A549 (cell line): ENCODE data around the gene MMP15. TPM values are rescaled to one million over a fixed set of nuclear protein-coding genes. Genes with fewer than 3 reads are reported as not detected.

Experiments
- ATAC-seq, 2 experiments: fragments of 200-7000 bp in 1 of 2; fragments of >200 bp in 1 of 2; cut with Nextera tagmentation in 1 of 2; cut with Tn5 transposase in 1 of 2; 3 replicates each; pipeline versions ENCODE4 v1.8.0 to v1.9.1; 2018 to 2020; ENCODE audit warnings: mild to moderate bottlenecking in 1 of 2, moderate library complexity in 1 of 2
- CTCF ChIA-PET: fragments of 300-600 bp; sonication (Branson Sonifier 250); formaldehyde crosslinking; extraction: SDS; loops from one replicate; lab custom pipeline; 2021; ENCODE audit warnings: antibody characterized with exemption, inconsistent platforms; lab: Yijun Ruan, JAX
- POLR2A ChIA-PET: fragments of 350-600 bp; formaldehyde crosslinking; extraction: SDS; loops from one replicate; lab custom pipeline; 2021; ENCODE audit warnings: antibody characterized with exemption, inconsistent platforms; lab: Yijun Ruan, JAX
- DNase-seq, 2 experiments: peaks; one replicate each; pipeline versions ENCODE4 v3.0.0 to v3.0.0-alpha.2; 2011 to 2016; ENCODE audit warnings: low read depth in 1 of 2, low spot score in 1 of 2
- FAIRE-seq: peaks from 2 replicates; lab custom pipeline; 2011; peaks lifted over from hg19 to GRCh38; lab: Jason Lieb, UNC
- H3K27ac ChIP-seq, 2 experiments: fragments of >200 bp; sonication (Bioruptor Twin); formaldehyde crosslinking; 3 replicates each; pipeline ENCODE4 v1.5.1; 2016 to 2017
- H3K4me1 ChIP-seq: fragments of >200 bp; sonication (Bioruptor Twin); formaldehyde crosslinking; 3 replicates; pipeline ENCODE4 v1.6.1; 2016
- H3K4me2 ChIP-seq: fragments of >200 bp; sonication (Bioruptor Twin); formaldehyde crosslinking; 3 replicates; pipeline ENCODE4 v1.6.1; 2016
- H3K4me3 ChIP-seq: fragments of >200 bp; sonication (Bioruptor Twin); formaldehyde crosslinking; 3 replicates; pipeline ENCODE4 v1.5.1; 2016
- H3K9me3 ChIP-seq: fragments of >200 bp; sonication (Bioruptor Twin); formaldehyde crosslinking; 3 replicates; pipeline ENCODE4 v1.6.1; 2016
- BHLHE40 ChIP-seq: IDR thresholded peaks from 2 replicates; pipeline ENCODE4 v1.6.1; 2012; ENCODE audit warnings: low read depth, low read length, inconsistent platforms
- CBX2 ChIP-seq: fragments of 200-600 bp; sonication (generic); IDR thresholded peaks from 2 replicates; pipeline ENCODE4 v1.6.1; 2016; ENCODE audit warnings: low read depth, mild to moderate bottlenecking, borderline replicate concordance
- CBX8 ChIP-seq: fragments of 200-600 bp; sonication (generic); IDR thresholded peaks from 2 replicates; pipeline ENCODE4 v1.6.1; 2016
- EHF ChIP-seq: fragments of 250-450 bp; sonication (Bioruptor Pico); IDR thresholded peaks from 2 replicates; pipeline ENCODE4 v1.5.0; 2020; ENCODE audit warnings: mild to moderate bottlenecking
- EP300 ChIP-seq, 2 experiments: fragments of >200 bp; sonication (Bioruptor Twin); formaldehyde crosslinking; IDR thresholded peaks; 2 replicates in 1 of 2; 3 replicates in 1 of 2; pipeline ENCODE4 v1.6.1; 2016 to 2017
- ESRRA ChIP-seq: fragments of 150-350 bp; IDR thresholded peaks from 2 replicates; pipeline ENCODE4 v1.6.1; 2014; ENCODE audit warnings: mild to moderate bottlenecking, low read length, borderline replicate concordance
- FOXS1 ChIP-seq: fragments of 250-450 bp; sonication (Bioruptor Pico); IDR thresholded peaks from 2 replicates; pipeline ENCODE4 v1.5.0; 2020; ENCODE audit warnings: mild to moderate bottlenecking, moderate library complexity
- HEYL ChIP-seq: fragments of 250-450 bp; sonication (Bioruptor Pico); IDR thresholded peaks from 2 replicates; pipeline ENCODE4 v1.8.0; 2021; ENCODE audit warnings: mild to moderate bottlenecking, moderate library complexity
- JUN ChIP-seq, 2 experiments: fragments of >200 bp; sonication (Bioruptor Twin); formaldehyde crosslinking; IDR thresholded peaks; 2 replicates in 1 of 2; 3 replicates in 1 of 2; pipeline ENCODE4 v1.6.1; 2016 to 2017
- KDM1A ChIP-seq: fragments of 200-600 bp; sonication (generic); IDR thresholded peaks from 2 replicates; pipeline ENCODE4 v1.6.1; 2016; ENCODE audit warnings: low read depth, mild to moderate bottlenecking
- KDM5A ChIP-seq: fragments of 200-600 bp; sonication (generic); IDR thresholded peaks from 2 replicates; pipeline ENCODE4 v1.6.1; 2016; ENCODE audit warnings: antibody characterized with exemption, mild to moderate bottlenecking
- MYC ChIP-seq: IDR thresholded peaks from 2 replicates; pipeline ENCODE4 v1.6.1; 2012; ENCODE audit warnings: mild to moderate bottlenecking, inconsistent platforms, low read length, improper control_type of control experiment, borderline replicate concordance
- NFE2L2 ChIP-seq: fragments of 150-350 bp; conservative IDR thresholded peaks from 2 replicates; pipeline ENCODE4 v1.6.1; 2014; ENCODE audit warnings: low read length
- NR3C1 ChIP-seq: fragments of >200 bp; sonication (Bioruptor Twin); formaldehyde crosslinking; IDR thresholded peaks from 3 replicates; pipeline ENCODE4 v1.6.1; 2017
- RCOR1 ChIP-seq: fragments of 150-350 bp; IDR thresholded peaks from 2 replicates; pipeline ENCODE4 v1.6.1; 2014; ENCODE audit warnings: antibody characterized with exemption, low read length, low read depth
- REST ChIP-seq: fragments of 200-600 bp; sonication (generic); IDR thresholded peaks from 2 replicates; pipeline ENCODE4 v1.6.1; 2016; ENCODE audit warnings: antibody characterized with exemption, mild to moderate bottlenecking, moderate library complexity
- RFX5 ChIP-seq: fragments of 450-650 bp; IDR thresholded peaks from 2 replicates; pipeline ENCODE4 v1.7.1; 2014; ENCODE audit warnings: antibody characterized with exemption, mild to moderate bottlenecking, moderate library complexity
- SREBF2 ChIP-seq: fragments of 450-650 bp; IDR thresholded peaks from 2 replicates; pipeline ENCODE4 v1.6.1; 2014; ENCODE audit warnings: mild to moderate bottlenecking, moderate library complexity
- ZC3H11A ChIP-seq: fragments of 450-650 bp; IDR thresholded peaks from 2 replicates; pipeline ENCODE4 v1.6.1; 2014; ENCODE audit warnings: antibody characterized with exemption, mild to moderate bottlenecking
- WGBS: methylation state at CpG from one replicate; pipeline ENCODE4 v1.1.6; 2017; ENCODE audit errors: missing lambda C conversion rate; 5-methylcytosine and 5-hydroxymethylcytosine counted together
- polyA plus RNA-seq, 4 experiments: library from polyadenylated mRNA; depleted of rRNA in 3 of 4; stranded (reverse); fragments of >200 nt; fragmentation: RNase III in 1 of 4; extraction: RNeasy Plus Mini Kit Qiagen cat#74134 plus additional on column Dnase treatment in 1 of 4; gene quantifications; 2 replicates in 3 of 4; 3 replicates in 1 of 4; pipeline ENCODE4 v1.2.3, GENCODE V29; 2011 to 2017
- TF ChIP-seq, protein P1 (sequence below): IDR thresholded peaks from 2 replicates; pipeline ENCODE4 v1.6.1; 2012
- TF ChIP-seq, protein P2 (sequence below): fragments of 450-650 bp; IDR thresholded peaks from 2 replicates; pipeline ENCODE4 v1.6.1; 2014; ENCODE audit warnings: antibody characterized with exemption

The MMP15 gene
- polyA plus RNA-seq, 2 of the 4 experiments (the other 2 are of a cell fraction): 4.3 to 11.2 TPM

DNA sequence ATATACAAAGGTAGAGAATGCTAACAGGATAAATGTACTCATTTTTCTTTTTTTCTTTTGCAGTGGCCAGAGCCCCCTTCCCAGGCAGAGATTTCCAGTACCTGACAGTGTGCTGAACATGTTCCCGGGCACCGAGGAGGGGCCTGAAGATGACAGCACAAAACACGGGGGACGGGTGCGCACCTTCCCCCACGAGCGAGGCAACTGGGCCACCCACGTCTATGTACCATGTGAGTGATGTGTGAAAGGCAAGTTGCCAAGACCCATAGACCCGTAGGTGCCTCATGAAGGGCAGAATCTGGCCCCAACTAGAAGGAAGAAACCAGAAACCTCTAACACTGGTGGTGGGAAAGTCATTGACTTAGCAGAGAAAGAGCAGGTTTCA is 23.1 kb upstream of the MMP15 start:
- FAIRE-seq (no peak), DNase-seq (no peak), ATAC-seq (no peak)
- H3K9me3 ChIP-seq: 0 out of 3 replicates have a peak, but pooled peaks cover 3% of the 10 kb centered on the region
- peak overlapping the region; percentile 100 for H3K4me2 ChIP-seq
- no peak overlapping the region for H3K4me3 ChIP-seq
- 80% methylated on average over 9 of the region's 9 CpGs for WGBS
- H3K27ac ChIP-seq: peak overlapping the region in 1 of 2 experiments; percentile 98; a peak in 2 of 6 replicates
- TF ChIP-seq CBX8 (no peak), EHF (CRISPR knock-in tag) (no peak), FOXS1 (CRISPR knock-in tag) (no peak), NFE2L2 (no peak), EP300 (IDR thresholded peaks at IDR 0.05) (no peak), KDM1A (no peak), RCOR1 (no peak), NR3C1 (no peak), RFX5 (no peak), KDM5A (no peak), BHLHE40 (no peak), SREBF2 (no peak), HEYL (CRISPR knock-in tag) (no peak), JUN (IDR thresholded peaks at IDR 0.05) (no peak)
- TF ChIP-seq, protein P1, sequence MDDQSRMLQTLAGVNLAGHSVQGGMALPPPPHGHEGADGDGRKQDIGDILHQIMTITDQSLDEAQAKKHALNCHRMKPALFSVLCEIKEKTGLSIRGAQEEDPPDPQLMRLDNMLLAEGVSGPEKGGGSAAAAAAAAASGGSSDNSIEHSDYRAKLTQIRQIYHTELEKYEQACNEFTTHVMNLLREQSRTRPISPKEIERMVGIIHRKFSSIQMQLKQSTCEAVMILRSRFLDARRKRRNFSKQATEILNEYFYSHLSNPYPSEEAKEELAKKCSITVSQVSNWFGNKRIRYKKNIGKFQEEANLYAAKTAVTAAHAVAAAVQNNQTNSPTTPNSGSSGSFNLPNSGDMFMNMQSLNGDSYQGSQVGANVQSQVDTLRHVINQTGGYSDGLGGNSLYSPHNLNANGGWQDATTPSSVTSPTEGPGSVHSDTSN: no peak
- H3K4me1 ChIP-seq: peaks cover 41% of the 10 kb centered on the region
- ChIA-PET POLR2A (interaction anchor here (1.4 kb wide), 1 partner anchor 203 kb away, joined by 6 read pairs; no protein-coding TSS in a partner anchor), CTCF (interaction anchor here (0.9 to 12.6 kb wide), 9 partner anchors 10 to 426 kb away, joined by 3 to 160 read pairs (median 6); no protein-coding TSS in a partner anchor)

DNA sequence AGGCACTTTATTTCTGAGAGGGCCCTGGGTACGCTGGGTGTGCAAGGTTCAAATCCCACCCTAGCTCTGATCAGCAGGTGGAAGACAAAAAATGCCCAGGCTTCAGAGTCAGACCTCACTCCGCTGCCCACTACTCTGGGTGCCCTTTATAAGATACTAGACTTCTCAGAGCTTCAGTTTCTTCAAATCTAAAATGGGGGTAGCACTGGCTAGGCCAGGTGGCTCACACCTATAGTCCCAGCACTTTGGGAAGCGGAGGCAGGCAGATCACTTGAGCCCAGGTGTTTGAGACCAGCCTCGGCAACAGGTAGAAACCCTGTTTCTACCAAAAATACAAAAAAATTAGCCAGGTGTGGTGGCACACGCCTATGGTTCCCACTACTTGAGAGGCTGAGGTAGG is 22.6 kb upstream of the MMP15 start:
- WGBS: 90% methylated on average over 5 of the region's 5 CpGs
- TF ChIP-seq NR3C1 (no peak), ZC3H11A (no peak), NFE2L2 (no peak), HEYL (CRISPR knock-in tag) (no peak), REST (no peak), FOXS1 (CRISPR knock-in tag) (no peak), CBX2 (no peak), MYC (no peak), ESRRA (no peak), CBX8 (no peak)
- TF ChIP-seq, protein P2, sequence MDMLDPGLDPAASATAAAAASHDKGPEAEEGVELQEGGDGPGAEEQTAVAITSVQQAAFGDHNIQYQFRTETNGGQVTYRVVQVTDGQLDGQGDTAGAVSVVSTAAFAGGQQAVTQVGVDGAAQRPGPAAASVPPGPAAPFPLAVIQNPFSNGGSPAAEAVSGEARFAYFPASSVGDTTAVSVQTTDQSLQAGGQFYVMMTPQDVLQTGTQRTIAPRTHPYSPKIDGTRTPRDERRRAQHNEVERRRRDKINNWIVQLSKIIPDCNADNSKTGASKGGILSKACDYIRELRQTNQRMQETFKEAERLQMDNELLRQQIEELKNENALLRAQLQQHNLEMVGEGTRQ: no peak
- POLR2A ChIA-PET: interaction anchor here (1.4 kb wide), 1 partner anchor 203 kb away, joined by 6 read pairs; no protein-coding TSS in a partner anchor

More for the DNA sequence above, 22.6 kb upstream of the MMP15 start:
- H3K4me1 ChIP-seq: peaks cover 41% of the 10 kb centered on the region
- H3K4me3 ChIP-seq: no peak overlapping the region
- DNase-seq (no peak), FAIRE-seq (no peak), ATAC-seq (no peak)
- H3K4me2 ChIP-seq: peak overlapping the region; percentile 100; the same call in 1 of the 3 replicates
- CTCF ChIA-PET: interaction anchor here (1.2 to 12.6 kb wide), 3 partner anchors 10 to 246 kb away, joined by 3 to 160 read pairs (median 42); no protein-coding TSS in a partner anchor
- 0 out of 3 replicates have a peak, but pooled peaks cover 3% of the 10 kb centered on the region for H3K9me3 ChIP-seq
- no peak overlapping the region for H3K27ac ChIP-seq
